GM21360 (cell line): ENCODE results near the gene AP1G2.
"Not testable (repeated sequence)": the region's sequence is repeated elsewhere in the genome, so short reads cannot be mapped to it uniquely, and the experiment has no call there.

Experiments used
- ATAC-seq: cut with Tn5 transposase; IDR thresholded peaks from one replicate; pipeline ENCODE4 v1.9.1; 2021; ENCODE audit warnings: mild to moderate bottlenecking, moderate library complexity; ENCODE audit not compliant: unreplicated experiment

Gene AP1G2

GRCh38 chr14:23601424-23601823, 33.8 kb upstream of the AP1G2 start:
- ATAC-seq = no peak

GRCh38 chr14:23600806-23601205, 33.2 kb upstream of the AP1G2 start:
- ATAC-seq = no peak

- no peak for ATAC-seq
Measured at GRCh38 chr14:23600322-23600707, 32.7 kb upstream of the AP1G2 start.

GRCh38 chr14:23594191-23594590, 26.6 kb upstream of the AP1G2 start:
- not testable (repeated sequence) for ATAC-seq

GRCh38 chr14:23590198-23590597, 22.6 kb upstream of the AP1G2 start:
- no peak for ATAC-seq

GRCh38 chr14:23589606-23590005, 22.0 kb upstream of the AP1G2 start:
- ATAC-seq = no peak

GRCh38 chr14:23588884-23589598, 21.4 kb upstream of the AP1G2 start:
- peak; percentile 96 for ATAC-seq

- not testable (repeated sequence) for ATAC-seq
Measured at GRCh38 chr14:23584527-23585203, 17.1 kb upstream of the AP1G2 start.

- not testable (repeated sequence) for ATAC-seq
Measured at GRCh38 chr14:23583761-23584526, 16.4 kb upstream of the AP1G2 start.

- ATAC-seq = no peak
Measured at GRCh38 chr14:23582906-23583760, 15.5 kb upstream of the AP1G2 start.

- no peak for ATAC-seq
Measured at GRCh38 chr14:23580948-23581281, 13.3 kb upstream of the AP1G2 start.

GRCh38 chr14:23580152-23580926, 12.7 kb upstream of the AP1G2 start:
- no peak for ATAC-seq

GRCh38 chr14:23579739-23580138, 12.1 kb upstream of the AP1G2 start:
- ATAC-seq = no peak

GRCh38 chr14:23579311-23579630, 11.7 kb upstream of the AP1G2 start:
- ATAC-seq = no peak

- ATAC-seq = no peak
Measured at GRCh38 chr14:23578560-23579310, 11.1 kb upstream of the AP1G2 start, which contains the start of gene JPH4. Gene JPH4 (minus strand): TSS chr14:23578790. CDS start chr14:23577453, 1,337 bp downstream.

- ATAC-seq = no peak
Measured at GRCh38 chr14:23577710-23578392, 10.3 kb upstream of the AP1G2 start.

- ATAC-seq = no peak
Measured at GRCh38 chr14:23577004-23577681, 9.6 kb upstream of the AP1G2 start.

- no peak for ATAC-seq
Measured at GRCh38 chr14:23573384-23574015, 5.9 kb upstream of the AP1G2 start.
